HepG2 (cell line): ENCODE measurements around the gene NFE2L2. TPM values are rescaled to one million over a fixed set of nuclear protein-coding genes. Genes with fewer than 3 reads are reported as not detected.

ENCODE experiments used
- ETV6 ChIP-seq: sonication (generic); formaldehyde crosslinking; conservative IDR thresholded peaks from 2 replicates; pipeline ENCODE4 v1.4.0; 2020; ENCODE audit warnings: missing genetic modification reagents
- FOXO4 ChIP-seq: sonication (generic); formaldehyde crosslinking; conservative IDR thresholded peaks from 2 replicates; pipeline ENCODE4 v1.8.1; 2023; ENCODE audit warnings: missing genetic modification reagents
- HDAC6 ChIP-seq: fragments of 200-600 bp; sonication (generic); IDR thresholded peaks from 2 replicates; pipeline ENCODE4 v1.7.0; 2017; ENCODE audit warnings: mild to moderate bottlenecking, antibody characterized with exemption, low read length, low read depth
- KDM5A ChIP-seq: fragments of 200-600 bp; sonication (generic); IDR thresholded peaks from 2 replicates; pipeline ENCODE4 v1.7.0; 2018; ENCODE audit warnings: antibody characterized with exemption, mild to moderate bottlenecking, low read length, borderline replicate concordance
- MED13 ChIP-seq: sonication (generic); formaldehyde crosslinking; IDR thresholded peaks from 2 replicates; pipeline ENCODE4 v1.5.0; 2020; ENCODE audit warnings: missing genetic modification reagents
- MTF2 ChIP-seq: sonication (generic); formaldehyde crosslinking; IDR thresholded peaks from 2 replicates; pipeline ENCODE4 v1.5.0; 2020; ENCODE audit warnings: missing genetic modification reagents, borderline replicate concordance
- PRMT3 ChIP-seq: sonication (generic); formaldehyde crosslinking; IDR thresholded peaks from 2 replicates; pipeline ENCODE4 v1.8.1; 2022; ENCODE audit warnings: low read depth, mild to moderate bottlenecking, moderate library complexity, missing genetic modification reagents, borderline replicate concordance
- SMAD1 ChIP-seq: sonication (generic); formaldehyde crosslinking; IDR thresholded peaks from 2 replicates; pipeline ENCODE4 v1.4.0; 2020; ENCODE audit warnings: missing genetic modification reagents, low read depth, mild to moderate bottlenecking, borderline replicate concordance
- TP53 ChIP-seq: sonication (generic); formaldehyde crosslinking; conservative IDR thresholded peaks from 2 replicates; pipeline ENCODE4 v1.4.0; 2020; ENCODE audit warnings: missing genetic modification reagents
- ZFP41 ChIP-seq: sonication (generic); formaldehyde crosslinking; IDR thresholded peaks from 2 replicates; pipeline ENCODE4 v1.4.0; 2020; ENCODE audit warnings: mild to moderate bottlenecking, missing genetic modification reagents, borderline replicate concordance
- ZKSCAN5 ChIP-seq: sonication (generic); formaldehyde crosslinking; IDR thresholded peaks from 2 replicates; pipeline ENCODE4 v1.5.1; 2020; ENCODE audit warnings: mild to moderate bottlenecking, missing genetic modification reagents
- ZNF18 ChIP-seq: sonication (generic); formaldehyde crosslinking; IDR thresholded peaks from 2 replicates; pipeline ENCODE4 v1.8.0; 2022; ENCODE audit warnings: mild to moderate bottlenecking, missing genetic modification reagents; ENCODE audit not compliant: insufficient replicate concordance
- ZNF230 ChIP-seq: sonication (generic); formaldehyde crosslinking; IDR thresholded peaks from 2 replicates; pipeline ENCODE4 v1.4.0; 2020; ENCODE audit warnings: mild to moderate bottlenecking, missing genetic modification reagents
- ZNF430 ChIP-seq: sonication (generic); formaldehyde crosslinking; IDR thresholded peaks from 2 replicates; pipeline ENCODE4 v1.9.0; 2021; ENCODE audit warnings: mild to moderate bottlenecking, missing genetic modification reagents
- ZNF660 ChIP-seq: sonication (generic); formaldehyde crosslinking; IDR thresholded peaks from 2 replicates; pipeline ENCODE4 v1.5.1; 2020; ENCODE audit warnings: mild to moderate bottlenecking, low read depth, missing genetic modification reagents, borderline replicate concordance
- ZNF775 ChIP-seq: sonication (generic); formaldehyde crosslinking; IDR thresholded peaks from 2 replicates; pipeline ENCODE4 v1.4.0; 2020; ENCODE audit warnings: missing genetic modification reagents, mild to moderate bottlenecking, moderate library complexity, borderline replicate concordance
- ZNF777 ChIP-seq: sonication (generic); formaldehyde crosslinking; IDR thresholded peaks from 2 replicates; pipeline ENCODE4 v1.4.0; 2020; ENCODE audit warnings: missing genetic modification reagents
- polyA plus RNA-seq, 8 experiments: library from polyadenylated mRNA; depleted of rRNA in 3 of 8; stranded (reverse) in 7 of 8; unstranded in 1 of 8; fragments of >200 nt; fragmentation: Illumina TruSeq in 4 of 8; extraction: Trizol in 4 of 8; gene quantifications; 2 replicates each; pipeline versions ENCODE4 v1.2.1 to v1.2.3, GENCODE V29; 2011 to 2016; ENCODE audit warnings: low read depth in 4 of 8, missing spikeins in 1 of 8, mixed read lengths in 1 of 8; ENCODE audit not compliant: insufficient read depth in 1 of 8
- total RNA-seq, 5 experiments: library from RNA; depleted of rRNA; stranded (reverse); fragments of >200 nt; fragmentation: Illumina TruSeq; extraction: Trizol; gene quantifications; 2 replicates each; pipeline ENCODE4 v1.2.3, GENCODE V29; 2016; ENCODE audit warnings: low read depth in 1 of 5
- TF ChIP-seq, protein P1 (sequence below): sonication (generic); formaldehyde crosslinking; IDR thresholded peaks from 2 replicates; pipeline ENCODE4 v1.4.0; 2020; ENCODE audit warnings: mild to moderate bottlenecking, missing genetic modification reagents

The NFE2L2 gene
- total and polyA plus RNA-seq, 2 of the 13 experiments (the other 11 are each of a cell fraction or from before 2014, with no cell fraction given) = 84.6 to 215 TPM

DNA sequence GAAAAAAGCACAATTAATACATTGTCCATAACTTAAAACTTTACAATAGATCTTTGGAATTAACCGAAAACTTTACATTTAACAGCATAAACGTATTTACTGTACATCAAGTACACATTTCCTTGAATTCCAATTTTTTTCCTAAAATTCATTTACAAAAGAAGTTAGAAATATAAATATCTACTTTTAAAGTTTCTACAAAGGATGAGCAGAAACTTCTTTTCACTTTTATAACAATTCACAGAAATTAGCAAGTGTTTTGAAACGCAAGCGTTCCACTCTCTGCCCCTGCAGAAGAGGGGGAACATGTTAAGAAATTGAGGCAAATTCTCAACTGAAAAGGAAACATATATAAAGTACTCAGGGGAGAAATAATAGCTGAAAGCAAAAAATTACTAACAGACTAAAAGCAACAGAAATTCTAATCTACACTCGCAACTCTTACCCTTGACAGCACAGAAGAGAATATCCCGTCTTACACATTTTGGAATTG, 1.5 kb downstream of the NFE2L2 start (continued):
- TF ChIP-seq ZNF775 (CRISPR knock-in tag) = peak; percentile 56; the same call in 1 of the 2 replicates
- TF ChIP-seq PRMT3 (CRISPR knock-in tag) = no peak
- no peak for TF ChIP-seq ZNF230 (CRISPR knock-in tag)
- TF ChIP-seq SMAD1 (CRISPR knock-in tag) = no peak
- TF ChIP-seq, protein P1, sequence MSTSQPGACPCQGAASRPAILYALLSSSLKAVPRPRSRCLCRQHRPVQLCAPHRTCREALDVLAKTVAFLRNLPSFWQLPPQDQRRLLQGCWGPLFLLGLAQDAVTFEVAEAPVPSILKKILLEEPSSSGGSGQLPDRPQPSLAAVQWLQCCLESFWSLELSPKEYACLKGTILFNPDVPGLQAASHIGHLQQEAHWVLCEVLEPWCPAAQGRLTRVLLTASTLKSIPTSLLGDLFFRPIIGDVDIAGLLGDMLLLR (CRISPR knock-in tag) = no peak
- no peak for TF ChIP-seq ZNF430 (CRISPR knock-in tag)
- TF ChIP-seq KDM5A = 0 out of 2 replicates have a peak, but pooled peaks have one; percentile 75
- TF ChIP-seq ZKSCAN5 (CRISPR knock-in tag) = no peak
- TF ChIP-seq MTF2 (CRISPR knock-in tag) = 0 out of 2 replicates have a peak, but pooled peaks have one; percentile 3
- peak; percentile 65 for TF ChIP-seq ZNF18 (CRISPR knock-in tag)
- no peak for TF ChIP-seq ZFP41 (CRISPR knock-in tag)
- no peak for TF ChIP-seq MED13 (CRISPR knock-in tag)
- no peak for TF ChIP-seq ZNF660 (CRISPR knock-in tag)
- 0 out of 2 replicates have a peak, but pooled peaks have one; percentile 6 for TF ChIP-seq TP53 (CRISPR knock-in tag)
- TF ChIP-seq ZNF777 (CRISPR knock-in tag) = no peak
- TF ChIP-seq HDAC6 = peak; percentile 92
- TF ChIP-seq ETV6 = no peak
- TF ChIP-seq FOXO4 (CRISPR knock-in tag) = peak; percentile 14; the same call in 1 of the 2 replicates
